Pancreas (tissue), 10 donors: Measurements from ENCODE around the gene HIGD2A. TPM values are rescaled to one million over a fixed set of nuclear protein-coding genes. Genes with fewer than 3 reads are reported as not detected.

Source experiments
- ATAC-seq, 4 donors: fragments of 200-7000 bp; cut with Tn5 transposase; one replicate each; pipeline versions ENCODE4 v1.8.0 to v1.9.1; 2020; ENCODE audit warnings: mild to moderate bottlenecking in 4 of 4, moderate library complexity in 4 of 4
- DNase-seq, 6 donors: peaks; one replicate each; pipeline ENCODE4 v3.0.0-alpha.2; 2020
- FAIRE-seq: peaks from 2 replicates; lab custom pipeline; 2012; peaks lifted over from hg19 to GRCh38; lab: Jason Lieb, UNC
- H3K27ac ChIP-seq, 4 donors: fragments of 200-600 bp; sonication (generic); 1 replicate in 3 of 4; 2 replicates in 1 of 4; pipeline versions ENCODE4 v1.5.0 to v1.8.0; 2020
- H3K27me3 ChIP-seq, 4 donors: fragments of 200-600 bp; one replicate each; pipeline ENCODE4 v1.8.0; 2021
- H3K36me3 ChIP-seq, 3 donors: fragments of 200-600 bp; sonication (generic) in 1 of 3; one replicate each; pipeline versions ENCODE4 v1.5.0 to v1.8.0; 2020 to 2021
- H3K4me1 ChIP-seq, 3 donors: fragments of 200-600 bp; one replicate each; pipeline ENCODE4 v1.8.0; 2021
- H3K4me3 ChIP-seq, 4 donors: fragments of 200-600 bp; sonication (generic) in 2 of 4; one replicate each; pipeline versions ENCODE4 v1.5.0 to v1.8.0; 2020 to 2021
- H3K9me3 ChIP-seq, 4 donors: fragments of 200-600 bp; one replicate each; pipeline ENCODE4 v1.8.0; 2021
- CTCF ChIP-seq, 4 donors: fragments of 200-600 bp; sonication (generic) in 3 of 4; IDR thresholded peaks; one replicate each; pipeline versions ENCODE4 v1.5.0 to v1.8.0; 2021; ENCODE audit warnings: antibody characterized with exemption in 4 of 4
- WGBS, 2 donors: extraction: QIAGEN DNeasy Blood & Tissue Kit; methylation state at CpG; one replicate each; pipeline ENCODE4 v1.1.7; 2013; 5-methylcytosine and 5-hydroxymethylcytosine counted together
- intact Hi-C, 3 donors: fragments of 100-400 bp; cut with DNase I; formaldehyde crosslinking; loops; one replicate each; pipeline versions ENCODE4 v1.11.1 to v1.14.2; 2022
- polyA plus RNA-seq, 2 donors: library from polyadenylated mRNA; stranded (reverse); fragments of 200-250 nt; gene quantifications; one replicate each; pipeline ENCODE4 v1.2.3, GENCODE V29; 2013
- total RNA-seq, 6 donors: library from RNA; stranded (reverse); fragmentation: NEBNext Ultra II Directional in 4 of 6; extraction: Animal tissue kit (Norgen Biotek cat#: 25700) in 4 of 6; gene quantifications; one replicate each; pipeline versions ENCODE4 v1.2.1 to v1.2.4, GENCODE V29; 2021 to 2023
- donor health status: healthy with polysubstance abuse.
- donor health status: DM: no; HTN: no; CAD: no; lungs with moderate emphysema.
- donor health status: DM: no; HTN: no; CAD: no.
- donor health status: control.
- donor health status: control.
- donor health status: Bipolar disorder and iron deficiency.
- donor health status: DM: yes; HTN: yes; CAD: no.
- donor health status: DM: no; HTN: no; CAD: no.
- donor health status: DM: no; HTN: no; CAD: no.
- donor health status: DM: yes; HTN: yes; CAD: no.

The HIGD2A gene
- total and polyA plus RNA-seq, 8 donors, result 30.0 to 109 (median 45.7) TPM

- Histone ChIP-seq H3K4me1 (peaks cover 0 to 7% (median 4%) of the 10 kb centered on the region in 3 donors), H3K4me3 (peak within 1 kb of the TSS; percentile 67 to 97 (median 88)), H3K36me3 (no peaks in the 10 kb centered on the region), H3K27me3 (no peaks in the 10 kb centered on the region), H3K9me3 (no peaks in the 10 kb centered on the region), H3K27ac (peak within 1 kb of the TSS; percentile 51 to 81 (median 68))
- no peak for TF ChIP-seq CTCF (IDR thresholded peaks at IDR 0.05)
- FAIRE-seq, result no peak
- WGBS, 2 donors, result 1 to 2% methylated on average over 49 to 56 of the region's 56 CpGs
- peak; percentile 97 to 99 (median 98) for ATAC-seq
- DNase-seq, result peak; percentile 90 to 98 (median 93)
- intact Hi-C loops, result no loop called here
Observed at GRCh38 chr5:176361437-176362232, 26.9 kb upstream of the HIGD2A start, which contains the start of gene KIAA1191. Gene KIAA1191 (minus strand): TSS chr5:176361764. CDS start chr5:176359508, 2,256 bp downstream.

- peak overlapping the region in 2 of 4 donors; percentile 33 to 81 for H3K27ac ChIP-seq
- intact Hi-C loops, result no loop called here
- H3K27me3 ChIP-seq, result no peaks in the 10 kb centered on the region
- H3K4me3 ChIP-seq, result peak overlapping the region in 3 of 4 donors; percentile 67 to 97 (median 79)
- 73 to 75% methylated on average over 8 of the region's 8 CpGs for WGBS, 2 donors
- no peak for FAIRE-seq
- no peak for TF ChIP-seq CTCF (IDR thresholded peaks at IDR 0.05)
- no peak for ATAC-seq
- H3K36me3 ChIP-seq, result no peaks in the 10 kb centered on the region
- H3K9me3 ChIP-seq, result no peaks in the 10 kb centered on the region
- H3K4me1 ChIP-seq, result peaks cover 0 to 7% (median 4%) of the 10 kb centered on the region in 3 donors
- DNase-seq, result no peak
Observed at GRCh38 chr5:176362233-176362490, 26.4 kb upstream of the HIGD2A start.

- no peak for ATAC-seq
- whole genome bisulfite sequencing, 2 donors, result 27 to 31% methylated on average over 28 of the region's 28 CpGs
- no peaks in the 10 kb centered on the region for H3K36me3 ChIP-seq
- peaks cover 0 to 7% (median 0%) of the 10 kb centered on the region in 3 donors for H3K4me1 ChIP-seq
- H3K27ac ChIP-seq, result no peak overlapping the region
- H3K27me3 ChIP-seq, result no peaks in the 10 kb centered on the region
- DNase-seq, result no peak
- peak overlapping the region; percentile 52 to 83 (median 69) for H3K4me3 ChIP-seq
- TF ChIP-seq CTCF (IDR thresholded peaks at IDR 0.05), result no peak
- intact Hi-C loops, result no loop called here
- no peaks in the 10 kb centered on the region for H3K9me3 ChIP-seq
- FAIRE-seq, result no peak
Observed at GRCh38 chr5:176364765-176365350, 23.7 kb upstream of the HIGD2A start.

- H3K9me3 ChIP-seq, result no peaks in the 10 kb centered on the region
- 3 to 6% methylated on average over 64 to 108 of the region's 108 CpGs for WGBS, 2 donors
- FAIRE-seq (no peak), ATAC-seq (peak in 3 of 4 donors; percentile 2 to 39 (median 7)), DNase-seq (peak in 5 of 6 donors; percentile 30 to 81 (median 46))
- intact Hi-C loops, result no loop called here
- peaks cover 0 to 4% (median 0%) of the 10 kb centered on the region in 3 donors for H3K4me1 ChIP-seq
- H3K27me3 ChIP-seq, result no peaks in the 10 kb centered on the region
- H3K36me3 ChIP-seq, result no peaks in the 10 kb centered on the region
- H3K27ac ChIP-seq, result no peak within 1 kb of the TSS
- TF ChIP-seq CTCF (IDR thresholded peaks at IDR 0.05), result no peak
- H3K4me3 ChIP-seq, result peak within 1 kb of the TSS; percentile 52 to 83 (median 69)
Observed at GRCh38 chr5:176365351-176366231, 23.0 kb upstream of the HIGD2A start, which contains the start of gene ARL10. Gene ARL10 (plus strand): TSS chr5:176365487. CDS start chr5:176365564, 77 bp downstream.
